Measurements from ENCODE around the gene NSG1.
"Not testable (repeated sequence)": the region's sequence is repeated elsewhere in the genome, so short reads cannot be mapped to it uniquely, and the experiment has no call there.

NSG1 gene

GRCh38 chr4:4437798-4438470 lies 51.0 kb downstream of the NSG1 start:
- no peak for DNase-seq

GRCh38 chr4:4438891-4439290 lies 52.0 kb downstream of the NSG1 start:
- DNase-seq = no peak

- DNase-seq = no peak
These were observed 52.9 kb downstream of the NSG1 start for GRCh38 chr4:4439782-4440181.

GRCh38 chr4:4440333-4441061 lies 53.6 kb downstream of the NSG1 start:
- DNase-seq = no peak

- DNase-seq = no peak
These were observed 56.9 kb downstream of the NSG1 start for GRCh38 chr4:4443821-4444220.

- DNase-seq = no peak
These were observed 59.5 kb downstream of the NSG1 start for GRCh38 chr4:4446434-4446833.

- no peak for DNase-seq
These were observed 68.4 kb downstream of the NSG1 start for GRCh38 chr4:4455210-4455865.

GRCh38 chr4:4456351-4456750 lies 69.4 kb downstream of the NSG1 start:
- no peak for DNase-seq

- no peak for DNase-seq
These were observed 70.1 kb downstream of the NSG1 start for GRCh38 chr4:4456816-4457578.

- DNase-seq = no peak
These were observed 71.1 kb downstream of the NSG1 start for GRCh38 chr4:4457803-4458553.

GRCh38 chr4:4459181-4459580 lies 72.3 kb downstream of the NSG1 start:
- peak in 1 of 6 experiments; percentile 13 for DNase-seq

- DNase-seq = no peak
These were observed 73.9 kb downstream of the NSG1 start for GRCh38 chr4:4460759-4461158.

GRCh38 chr4:4461178-4461577 lies 74.3 kb downstream of the NSG1 start:
- no peak for DNase-seq

- DNase-seq = peak in 1 of 6 experiments; percentile 6
These were observed 74.9 kb downstream of the NSG1 start for GRCh38 chr4:4461850-4462249.

GRCh38 chr4:4462970-4463369 lies 76.1 kb downstream of the NSG1 start:
- no peak for DNase-seq

GRCh38 chr4:4465238-4465637 lies 78.3 kb downstream of the NSG1 start:
- not testable (repeated sequence) for DNase-seq
